PC-3 (cell line): ENCODE measurements around the gene PGAP6. TPM values are rescaled to one million over a fixed set of nuclear protein-coding genes. Genes with fewer than 3 reads are reported as not detected.

Source experiments
- ATAC-seq: fragments of 200-7000 bp; cut with Tn5 transposase; 2 replicates; pipeline ENCODE4 v1.9.1; 2020; ENCODE audit warnings: mild to moderate bottlenecking, moderate library complexity
- BruUV-seq: library from RNA; stranded (reverse); fragments of 400-500 nt; replicated peaks from 2 replicates; lab custom pipeline; 2021; lab: Mats Ljungman, UMichigan
- CTCF ChIA-PET: fragments of 300-600 bp; sonication (Branson Sonifier 250); formaldehyde crosslinking; loops from one replicate; lab custom pipeline; 2022; ENCODE audit warnings: antibody characterized with exemption; lab: Charles Lee
- POLR2A ChIA-PET: fragments of 300-600 bp; sonication (Branson Sonifier 250); formaldehyde crosslinking; loops from one replicate; lab custom pipeline; 2022; ENCODE audit warnings: antibody characterized with exemption; ENCODE audit not compliant: unreplicated experiment; lab: Charles Lee
- DNase-seq: peaks from one replicate; pipeline ENCODE4 v3.0.0-alpha.2; 2015
- H2AFZ ChIP-seq: fragments of 300-600 bp; sonication (generic); 2 replicates; pipeline ENCODE4 v1.6.0; 2016; ENCODE audit warnings: antibody characterized with exemption, low read length
- H3F3A ChIP-seq: fragments of 300-600 bp; sonication (generic); one replicate; pipeline ENCODE4 v1.6.0; 2017; ENCODE audit warnings: antibody characterized with exemption, low read length, control low read depth, mild to moderate bottlenecking; ENCODE audit not compliant: unreplicated experiment
- H3K27ac ChIP-seq: fragments of 300-600 bp; sonication (generic); 2 replicates; pipeline ENCODE4 v1.5.1; 2016; ENCODE audit warnings: mild to moderate bottlenecking, low read length
- H3K27me3 ChIP-seq: fragments of 300-600 bp; sonication (generic); 2 replicates; pipeline ENCODE4 v1.6.1; 2016; ENCODE audit warnings: low read length, mixed read lengths
- H3K36me3 ChIP-seq: fragments of 300-600 bp; sonication (generic); 2 replicates; pipeline ENCODE4 v1.6.1; 2016; ENCODE audit warnings: low read depth, mixed run types, low read length, mixed read lengths
- H3K4me1 ChIP-seq: fragments of 300-600 bp; sonication (generic); 2 replicates; pipeline ENCODE4 v1.5.1; 2016; ENCODE audit warnings: low read length; ENCODE audit not compliant: insufficient read depth
- H3K4me2 ChIP-seq: fragments of 300-600 bp; sonication (generic); 2 replicates; pipeline ENCODE4 v1.6.0; 2016; ENCODE audit warnings: low read length
- H3K4me3 ChIP-seq: fragments of 300-600 bp; sonication (generic); 2 replicates; pipeline ENCODE4 v1.5.1; 2016; ENCODE audit warnings: mild to moderate bottlenecking, low read length, mixed read lengths
- H3K79me2 ChIP-seq: fragments of 300-600 bp; sonication (generic); 2 replicates; pipeline ENCODE4 v1.6.1; 2017; ENCODE audit warnings: low read length, mixed read lengths
- H3K9ac ChIP-seq: fragments of 300-600 bp; sonication (generic); 2 replicates; pipeline ENCODE4 v1.6.0; 2016; ENCODE audit warnings: mild to moderate bottlenecking, low read length
- H3K9me2 ChIP-seq: fragments of 300-600 bp; sonication (generic); replicated peaks from 2 replicates; pipeline ENCODE4 v1.6.1; 2016; ENCODE audit warnings: mixed run types, low read length, mixed read lengths
- H3K9me3 ChIP-seq: fragments of 300-600 bp; sonication (generic); 2 replicates; pipeline ENCODE4 v1.6.1; 2016; ENCODE audit warnings: low read length, mixed read lengths
- H4K20me1 ChIP-seq: fragments of 300-600 bp; sonication (generic); 2 replicates; pipeline ENCODE4 v1.6.1; 2016; ENCODE audit warnings: low read length, mixed read lengths
- CTCF ChIP-seq: fragments of 300-600 bp; sonication (generic); conservative IDR thresholded peaks from 2 replicates; pipeline ENCODE4 v1.5.1; 2017; ENCODE audit warnings: antibody characterized with exemption, low read depth, mild to moderate bottlenecking, low read length
- EZH2 ChIP-seq: fragments of 300-600 bp; sonication (generic); IDR thresholded peaks from one replicate; pipeline ENCODE4 v1.6.1; 2017; ENCODE audit warnings: antibody characterized with exemption, mild to moderate bottlenecking, low read length; ENCODE audit not compliant: unreplicated experiment
- EZH2phosphoT487 ChIP-seq: fragments of 300-600 bp; sonication (generic); IDR thresholded peaks from 2 replicates; pipeline ENCODE4 v1.6.1; 2018; ENCODE audit warnings: mild to moderate bottlenecking, antibody characterized with exemption, low read length, borderline replicate concordance
- intact Hi-C: fragments of 100-400 bp; cut with micrococcal nuclease; formaldehyde crosslinking; loops from 2 replicates; pipeline ENCODE4 v1.9.0; 2023
- total RNA-seq: library from RNA; depleted of rRNA; stranded (reverse); fragments of >200 nt; gene quantifications from 2 replicates; pipeline ENCODE4 v1.2.3, GENCODE V29; 2014

Gene PGAP6
- total RNA-seq, 1 experiment from 2014 or later: 40.8 TPM

- H2AFZ ChIP-seq: no peak overlapping the region
- no peaks in the 10 kb centered on the region for H3K36me3 ChIP-seq
- H3K79me2 ChIP-seq: peaks cover 79% of the 10 kb centered on the region
- ATAC-seq: no peak
- no peak overlapping the region for H3K4me3 ChIP-seq
- peaks cover 14% of the 10 kb centered on the region; the same call in 1 of the 2 replicates for H4K20me1 ChIP-seq
- no peak overlapping the region for H3K9ac ChIP-seq
- H3K27ac ChIP-seq: no peak overlapping the region
- POLR2A ChIA-PET: no interaction called here
- no peaks in the 10 kb centered on the region for H3K9me2 ChIP-seq
- no peaks in the 10 kb centered on the region for H3F3A ChIP-seq
- H3K27me3 ChIP-seq: no peaks in the 10 kb centered on the region
- TF ChIP-seq EZH2phosphoT487 (no peak), CTCF (no peak), EZH2 (no peak)
- DNase-seq: no peak
- no peaks in the 10 kb centered on the region for H3K4me1 ChIP-seq
- H3K9me3 ChIP-seq: no peaks in the 10 kb centered on the region
- BruUV-seq: no TSS peak
- intact Hi-C loops: no loop called here
- H3K4me2 ChIP-seq: no peak overlapping the region
- CTCF ChIA-PET: no interaction called here
These were observed 43.7 kb downstream of the PGAP6 start for GRCh38 chr16:337975-338575.

- intact Hi-C loops: no loop called here
- H4K20me1 ChIP-seq: peaks cover 14% of the 10 kb centered on the region; the same call in 1 of the 2 replicates
- CTCF ChIA-PET: interaction anchor here (0.6 kb wide), 1 partner anchor 158 kb away, joined by 7 read pairs; no protein-coding TSS in a partner anchor
These were observed 44.3 kb downstream of the PGAP6 start for GRCh38 chr16:337437-337836.

More at GRCh38 chr16:337437-337836, 44.3 kb downstream of the PGAP6 start:
- Histone ChIP-seq H3K27ac (no peak overlapping the region), H3K9me3 (no peaks in the 10 kb centered on the region), H3K9ac (no peak overlapping the region), H3F3A (no peaks in the 10 kb centered on the region), H2AFZ (no peak overlapping the region), H3K4me1 (no peaks in the 10 kb centered on the region), H3K79me2 (peaks cover 79% of the 10 kb centered on the region), H3K9me2 (no peaks in the 10 kb centered on the region), H3K36me3 (no peaks in the 10 kb centered on the region), H3K4me2 (no peak overlapping the region), H3K27me3 (no peaks in the 10 kb centered on the region), H3K4me3 (no peak overlapping the region)
- DNase-seq: no peak
- BruUV-seq: no TSS peak
- TF ChIP-seq CTCF (no peak), EZH2 (no peak), EZH2phosphoT487 (no peak)
- ATAC-seq: no peak
- POLR2A ChIA-PET: no interaction called here
